HTERT RPE-1 (cell line): ENCODE results near the gene GPX5.
"Not testable (repeated sequence)": the region's sequence is repeated elsewhere in the genome, so short reads cannot be mapped to it uniquely, and the experiment has no call there.

Source experiments
- in situ Hi-C: fragments of 300-500 bp; cut with MboI; formaldehyde crosslinking; loops from 4 replicates; pipeline ENCODE4 v1.14.3; 2020; ENCODE audit warnings: low sequenced_read_pairs

Gene GPX5

GRCh38 chr6:28525496-28526039 is at the start of gene GPX5:
Gene GPX5 (plus strand): TSS chr6:28525881. CDS start chr6:28526014, 133 bp downstream.
- in situ Hi-C loops = no loop called here

GRCh38 chr6:28478518-28478917 is 47.2 kb upstream of the GPX5 start:
- in situ Hi-C loops = no loop called here

GRCh38 chr6:28480253-28480932 is 45.3 kb upstream of the GPX5 start:
- in situ Hi-C loops = no loop called here

GRCh38 chr6:28485482-28485881 is 40.2 kb upstream of the GPX5 start:
- in situ Hi-C loops = no loop called here

GRCh38 chr6:28486533-28486932 is 39.1 kb upstream of the GPX5 start:
- in situ Hi-C loops = no loop called here

GRCh38 chr6:28486988-28487742 is 38.5 kb upstream of the GPX5 start:
- in situ Hi-C loops = no loop called here

- in situ Hi-C loops = no loop called here
Observed at GRCh38 chr6:28488916-28489365, 36.7 kb upstream of the GPX5 start.

GRCh38 chr6:28489366-28490204 is 36.1 kb upstream of the GPX5 start:
- in situ Hi-C loops = no loop called here

- in situ Hi-C loops = no loop called here
Observed at GRCh38 chr6:28490205-28490890, 35.3 kb upstream of the GPX5 start.

GRCh38 chr6:28491984-28492317 is 33.7 kb upstream of the GPX5 start:
- in situ Hi-C loops = no loop called here

GRCh38 chr6:28496099-28496779 is 29.4 kb upstream of the GPX5 start:
- in situ Hi-C loops = no loop called here

- in situ Hi-C loops = no loop called here
Observed at GRCh38 chr6:28497306-28497705, 28.4 kb upstream of the GPX5 start.

- in situ Hi-C loops = no loop called here
Observed at GRCh38 chr6:28497893-28498292, 27.8 kb upstream of the GPX5 start.

GRCh38 chr6:28501259-28501658 is 24.4 kb upstream of the GPX5 start:
- in situ Hi-C loops = no loop called here

- in situ Hi-C loops = not testable (repeated sequence)
Observed at GRCh38 chr6:28502136-28502535, 23.5 kb upstream of the GPX5 start.

- in situ Hi-C loops = not testable (repeated sequence)
Observed at GRCh38 chr6:28502709-28503305, 22.9 kb upstream of the GPX5 start.

GRCh38 chr6:28505733-28506132 is 19.9 kb upstream of the GPX5 start:
- in situ Hi-C loops = no loop called here

GRCh38 chr6:28506807-28507475 is 18.7 kb upstream of the GPX5 start:
- in situ Hi-C loops = no loop called here

GRCh38 chr6:28511628-28512300 is 13.9 kb upstream of the GPX5 start:
- in situ Hi-C loops = no loop called here
